Activated CD8-positive, alpha-beta T cell treated with anti-CD3 and anti-CD28 coated beads for 36 hours (primary cell): ENCODE measurements around the gene SH3YL1. TPM values are rescaled to one million over a fixed set of nuclear protein-coding genes. Genes with fewer than 3 reads are reported as not detected.

Source experiments
- ATAC-seq: fragments of 200-7000 bp; cut with Tn5 transposase; one replicate; pipeline ENCODE4 v1.10.0; 2021; ENCODE audit warnings: mild to moderate bottlenecking, moderate library complexity
- CTCF ChIA-PET: fragments of 350-600 bp; sonication (Branson Sonifier 250); formaldehyde crosslinking; loops from one replicate; lab custom pipeline; 2021; ENCODE audit warnings: antibody characterized with exemption; lab: Charles Lee
- POLR2A ChIA-PET: fragments of 350-600 bp; sonication (Branson Sonifier 250); formaldehyde crosslinking; loops from one replicate; lab custom pipeline; 2021; ENCODE audit warnings: antibody characterized with exemption; lab: Charles Lee
- DNase-seq: peaks from one replicate; pipeline ENCODE4 v3.0.0-alpha.2; 2020
- H3K27ac Mint-ChIP-seq: one replicate; pipeline ENCODE4 v1.8.0; 2021; ENCODE audit warnings: mild to moderate bottlenecking, mixed read lengths
- H3K27me3 Mint-ChIP-seq: one replicate; pipeline ENCODE4 v1.8.0; 2021; ENCODE audit warnings: mixed read lengths
- H3K36me3 Mint-ChIP-seq: one replicate; pipeline ENCODE4 v1.8.0; 2021; ENCODE audit warnings: low read depth, mixed read lengths
- H3K4me1 Mint-ChIP-seq: one replicate; pipeline ENCODE4 v1.8.0; 2021; ENCODE audit warnings: low read depth, mixed read lengths
- H3K4me3 Mint-ChIP-seq: one replicate; pipeline ENCODE4 v1.8.0; 2021; ENCODE audit warnings: mild to moderate bottlenecking, moderate library complexity, mixed read lengths
- H3K9me3 Mint-ChIP-seq: one replicate; pipeline ENCODE4 v1.8.0; 2021; ENCODE audit warnings: mixed read lengths
- intact Hi-C: fragments of 100-400 bp; cut with micrococcal nuclease; formaldehyde crosslinking; loops from one replicate; pipeline ENCODE4 v1.10.0; 2022
- total RNA-seq, 2 experiments: library from RNA; stranded (reverse); gene quantifications; one replicate each; pipeline ENCODE4 v1.2.3, GENCODE V29; 2021
- TF ChIP-seq, protein P1 (sequence below): fragments of 200-600 bp; IDR thresholded peaks from one replicate; pipeline ENCODE4 v1.8.0; 2022; ENCODE audit warnings: antibody characterized with exemption, mild to moderate bottlenecking

SH3YL1 gene
- total RNA-seq, 2 experiments from 2014 or later = 18.5 to 19.9 TPM

DNA sequence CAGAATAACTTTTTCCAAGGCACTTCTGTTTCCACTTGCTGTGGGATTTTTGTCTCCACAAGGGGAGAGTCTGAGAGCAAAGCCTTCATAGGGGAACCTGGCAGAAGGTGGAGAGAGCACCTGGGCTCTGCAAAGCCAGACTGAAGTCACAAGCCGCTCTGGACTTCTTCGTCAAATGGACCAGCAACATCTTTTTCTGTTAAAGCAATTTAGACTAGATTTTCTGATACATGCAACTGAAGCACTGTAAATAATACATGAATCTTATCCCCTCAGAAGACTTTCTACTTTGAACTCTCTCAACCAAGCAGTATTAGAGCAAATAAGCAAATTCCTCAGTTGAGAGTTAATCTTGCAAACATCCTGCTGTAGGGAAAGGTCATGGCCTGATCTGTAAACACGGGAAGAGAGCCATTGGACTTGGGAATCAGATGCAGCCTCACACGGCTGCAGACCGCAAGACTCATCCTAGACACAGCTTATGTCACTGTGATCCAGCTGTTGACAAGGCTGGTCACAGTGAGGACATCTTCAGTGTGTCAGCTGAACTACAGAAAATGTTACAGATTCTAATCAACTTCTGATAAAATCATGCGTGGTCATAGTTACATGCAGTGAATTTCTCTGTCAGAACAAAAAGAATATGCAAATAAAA, 3.2 kb downstream of the SH3YL1 start:
- intact Hi-C loops = no loop called here
- no peaks in the 10 kb centered on the region for H3K27me3 Mint-ChIP-seq
- TF ChIP-seq, protein P1, sequence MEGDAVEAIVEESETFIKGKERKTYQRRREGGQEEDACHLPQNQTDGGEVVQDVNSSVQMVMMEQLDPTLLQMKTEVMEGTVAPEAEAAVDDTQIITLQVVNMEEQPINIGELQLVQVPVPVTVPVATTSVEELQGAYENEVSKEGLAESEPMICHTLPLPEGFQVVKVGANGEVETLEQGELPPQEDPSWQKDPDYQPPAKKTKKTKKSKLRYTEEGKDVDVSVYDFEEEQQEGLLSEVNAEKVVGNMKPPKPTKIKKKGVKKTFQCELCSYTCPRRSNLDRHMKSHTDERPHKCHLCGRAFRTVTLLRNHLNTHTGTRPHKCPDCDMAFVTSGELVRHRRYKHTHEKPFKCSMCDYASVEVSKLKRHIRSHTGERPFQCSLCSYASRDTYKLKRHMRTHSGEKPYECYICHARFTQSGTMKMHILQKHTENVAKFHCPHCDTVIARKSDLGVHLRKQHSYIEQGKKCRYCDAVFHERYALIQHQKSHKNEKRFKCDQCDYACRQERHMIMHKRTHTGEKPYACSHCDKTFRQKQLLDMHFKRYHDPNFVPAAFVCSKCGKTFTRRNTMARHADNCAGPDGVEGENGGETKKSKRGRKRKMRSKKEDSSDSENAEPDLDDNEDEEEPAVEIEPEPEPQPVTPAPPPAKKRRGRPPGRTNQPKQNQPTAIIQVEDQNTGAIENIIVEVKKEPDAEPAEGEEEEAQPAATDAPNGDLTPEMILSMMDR = no peak
- no peak overlapping the region for H3K27ac Mint-ChIP-seq
- H3K4me1 Mint-ChIP-seq = peaks cover 8% of the 10 kb centered on the region
- H3K36me3 Mint-ChIP-seq = peaks cover 36% of the 10 kb centered on the region
- no peak for ATAC-seq
- CTCF ChIA-PET = interaction anchor here (1.3 to 1.7 kb wide), 2 partner anchors 10 to 14 kb away, joined by 5 read pairs; no protein-coding TSS in a partner anchor
- POLR2A ChIA-PET = interaction anchor here (0.6 kb wide), 1 partner anchor 199 kb away, joined by 3 read pairs; no protein-coding TSS in a partner anchor
- no peak overlapping the region for H3K4me3 Mint-ChIP-seq
- DNase-seq = no peak
- peaks cover 18% of the 10 kb centered on the region for H3K9me3 Mint-ChIP-seq

- TF ChIP-seq, protein P1 = no peak
- no peak overlapping the region for H3K4me3 Mint-ChIP-seq
- ATAC-seq = no peak
- intact Hi-C loops = no loop called here
- DNase-seq = no peak
- peaks cover 36% of the 10 kb centered on the region for H3K36me3 Mint-ChIP-seq
- peaks cover 18% of the 10 kb centered on the region for H3K9me3 Mint-ChIP-seq
- H3K27me3 Mint-ChIP-seq = no peaks in the 10 kb centered on the region
- ChIA-PET POLR2A (no interaction called here), CTCF (interaction anchor here (1.3 to 1.5 kb wide), 2 partner anchors 13 to 31 kb away, joined by 4 to 5 read pairs; no protein-coding TSS in a partner anchor)
- peaks cover 6% of the 10 kb centered on the region for H3K4me1 Mint-ChIP-seq
- no peak overlapping the region for H3K27ac Mint-ChIP-seq
Measured at GRCh38 chr2:259789-260331, 4.0 kb downstream of the SH3YL1 start.

- CTCF ChIA-PET = interaction anchor here (1.5 to 2.6 kb wide), 4 partner anchors 12 to 32 kb away, joined by 3 to 12 read pairs (median 4); no protein-coding TSS in a partner anchor
- ATAC-seq (no peak), DNase-seq (no peak)
- POLR2A ChIA-PET = no interaction called here
- Mint-ChIP-seq H3K4me3 (no peak overlapping the region), H3K27me3 (no peaks in the 10 kb centered on the region), H3K4me1 (peaks cover 6% of the 10 kb centered on the region), H3K9me3 (peaks cover 18% of the 10 kb centered on the region), H3K36me3 (peaks cover 34% of the 10 kb centered on the region), H3K27ac (no peak overlapping the region)
- intact Hi-C loops = no loop called here
- TF ChIP-seq, protein P1 = no peak
Measured at GRCh38 chr2:258933-259332, 4.9 kb downstream of the SH3YL1 start.

- POLR2A ChIA-PET = no interaction called here
- ATAC-seq (no peak), DNase-seq (no peak)
- TF ChIP-seq, protein P1 = no peak
- Mint-ChIP-seq H3K4me1 (peaks cover 1% of the 10 kb centered on the region), H3K36me3 (peaks cover 32% of the 10 kb centered on the region), H3K4me3 (no peak overlapping the region), H3K27me3 (no peaks in the 10 kb centered on the region), H3K27ac (no peak overlapping the region), H3K9me3 (peaks cover 18% of the 10 kb centered on the region)
- intact Hi-C loops = no loop called here
- CTCF ChIA-PET = interaction anchor here (1.1 to 2.6 kb wide), 4 partner anchors 9 to 24 kb away, joined by 3 to 12 read pairs (median 4); no protein-coding TSS in a partner anchor
Measured at GRCh38 chr2:257842-258241, 6.0 kb downstream of the SH3YL1 start.

DNA sequence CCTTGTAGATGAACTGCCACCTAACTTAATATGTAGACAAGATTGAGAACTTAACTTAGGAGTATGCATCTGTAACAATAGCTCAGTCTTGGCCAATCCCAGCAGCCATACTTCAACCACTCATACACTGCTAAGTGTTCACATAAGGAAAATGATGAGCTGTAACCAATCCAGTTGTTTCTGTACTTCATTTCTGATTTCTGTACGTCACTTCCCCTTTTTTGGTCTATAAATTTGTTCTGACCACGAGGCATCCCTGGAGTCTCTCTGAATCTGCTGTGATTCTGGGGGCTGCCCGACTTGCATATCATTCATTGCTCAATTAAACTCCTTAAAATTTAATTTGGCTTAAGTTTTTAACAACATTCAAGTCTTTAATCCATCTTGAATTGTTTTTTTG, 6.4 kb downstream of the SH3YL1 start:
- Mint-ChIP-seq H3K4me3 (no peak overlapping the region), H3K36me3 (peaks cover 30% of the 10 kb centered on the region), H3K27me3 (no peaks in the 10 kb centered on the region), H3K9me3 (peaks cover 18% of the 10 kb centered on the region), H3K4me1 (no peaks in the 10 kb centered on the region), H3K27ac (no peak overlapping the region)
- DNase-seq = no peak
- intact Hi-C loops = no loop called here
- ChIA-PET CTCF (interaction anchor here (1.1 to 2.6 kb wide), 4 partner anchors 9 to 23 kb away, joined by 3 to 12 read pairs (median 4); no protein-coding TSS in a partner anchor), POLR2A (no interaction called here)
- ATAC-seq = no peak
- TF ChIP-seq, protein P1 = no peak
